ENCODE measurements around the gene TXK.

The TXK gene

DNA sequence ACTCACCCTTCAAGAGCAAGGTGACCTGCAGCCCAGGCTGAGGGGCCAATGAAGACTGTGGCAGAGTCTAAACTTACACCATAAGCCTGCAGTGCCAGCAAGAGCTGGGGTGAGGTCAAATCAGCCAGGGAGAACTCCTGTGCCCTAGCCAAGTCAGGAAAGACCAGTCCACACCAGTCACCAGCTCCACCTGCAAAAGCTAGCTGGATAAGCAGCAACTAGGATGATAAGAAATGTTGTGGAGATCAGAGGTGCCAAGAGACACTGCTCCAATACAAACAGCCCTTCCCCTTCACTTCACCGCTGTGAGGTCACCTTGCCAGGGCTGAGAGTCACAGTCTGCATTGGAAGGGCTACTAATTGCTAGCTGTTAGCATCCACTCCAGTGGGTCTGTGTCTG, 86.2 kb downstream of the TXK start:
- no peak for DNase-seq (ENCODE audit: low read depth)

DNA sequence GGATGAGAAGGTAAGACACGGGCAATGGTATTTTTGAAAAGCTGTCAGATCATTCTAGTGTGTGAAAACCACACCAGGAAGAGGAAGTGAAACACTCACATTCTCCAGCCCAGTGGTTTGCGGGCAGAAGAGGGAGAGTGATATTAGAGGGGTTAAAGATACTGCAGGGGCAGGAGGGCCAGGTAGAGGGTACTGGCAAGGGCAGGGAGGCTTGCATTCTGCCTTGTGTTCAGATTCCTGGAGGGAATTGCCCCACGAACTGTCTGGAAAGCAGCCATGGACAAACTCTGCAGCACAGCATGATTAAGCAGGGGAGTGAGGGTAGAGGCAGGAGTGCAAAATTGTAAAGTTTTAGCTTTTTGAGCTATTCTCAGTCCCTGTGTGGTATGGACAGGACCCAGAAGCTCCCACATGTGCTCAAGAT, 86.6 kb downstream of the TXK start:
- no peak for DNase-seq (ENCODE audit: low read depth)

- no peak for DNase-seq (ENCODE audit: low read depth)
Measured at GRCh38 chr4:48046059-48046458, 88.0 kb downstream of the TXK start.

GRCh38 chr4:48044298-48044697, 89.8 kb downstream of the TXK start:
- DNase-seq (ENCODE audit: low read depth), result no peak

- no peak for DNase-seq (ENCODE audit: low read depth)
Measured at GRCh38 chr4:48043504-48043903, 90.5 kb downstream of the TXK start.

- DNase-seq (ENCODE audit: low read depth), result no peak
Measured at GRCh38 chr4:48042979-48043461, 91.0 kb downstream of the TXK start.

GRCh38 chr4:48041535-48042137, 92.4 kb downstream of the TXK start:
- no peak for DNase-seq (ENCODE audit: low read depth)

DNA sequence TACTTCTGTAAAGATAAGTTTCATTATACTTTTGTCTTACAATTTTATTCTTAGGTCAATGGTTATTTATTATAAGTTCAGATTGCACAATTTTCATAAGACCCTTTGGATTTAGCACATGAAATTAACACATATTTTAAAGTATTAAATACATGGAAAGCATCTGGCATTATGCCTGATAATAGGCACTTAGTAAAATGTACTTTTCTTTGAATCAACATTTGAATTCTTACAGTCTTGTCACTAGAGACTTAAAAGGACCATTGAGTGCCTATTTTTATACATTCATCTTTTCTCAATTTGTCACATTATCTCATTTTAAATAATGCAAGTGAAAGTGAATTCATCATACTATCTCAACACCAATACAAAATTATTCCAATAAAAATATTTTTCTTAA, 94.5 kb downstream of the TXK start:
- DNase-seq (ENCODE audit: low read depth), result no peak

DNA sequence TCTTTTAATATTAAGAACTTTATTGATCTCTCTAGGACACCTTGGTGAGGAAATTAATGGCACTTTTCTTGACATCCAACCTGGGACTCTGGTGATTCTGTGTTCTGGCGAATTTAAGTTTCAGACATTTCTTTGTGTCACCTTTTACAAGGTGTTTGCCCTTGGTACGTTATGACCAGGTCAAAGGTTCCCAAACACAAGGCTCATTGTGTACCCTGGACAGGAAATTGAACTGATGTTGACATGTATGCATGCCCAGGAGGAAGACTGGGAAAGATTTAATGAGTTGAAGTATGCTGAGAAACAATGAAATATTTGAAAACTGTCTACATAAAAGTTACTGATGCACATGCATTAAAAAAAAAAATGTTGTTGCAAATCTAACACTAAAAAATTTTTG, 95.4 kb downstream of the TXK start:
- DNase-seq (ENCODE audit: low read depth), result no peak

DNA sequence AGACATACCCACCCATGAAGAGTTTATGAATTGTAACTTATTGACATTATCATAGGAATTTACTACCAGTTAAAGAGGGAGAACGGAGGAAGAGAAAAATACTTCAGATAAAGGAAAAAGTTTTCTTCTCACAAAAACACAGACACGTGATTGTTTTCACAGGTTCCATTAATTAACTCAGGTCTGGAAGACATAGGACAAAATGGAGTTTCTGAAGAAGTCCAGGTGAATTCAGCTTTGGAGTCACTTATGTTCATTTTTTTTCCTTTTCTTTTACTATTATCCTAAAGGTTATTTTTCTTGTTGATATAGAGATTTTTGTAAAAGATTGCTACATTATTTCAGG, 97.0 kb downstream of the TXK start:
- DNase-seq (ENCODE audit: low read depth), result no peak

GRCh38 chr4:48035952-48036351, 98.1 kb downstream of the TXK start:
- no peak for DNase-seq (ENCODE audit: low read depth)

DNA sequence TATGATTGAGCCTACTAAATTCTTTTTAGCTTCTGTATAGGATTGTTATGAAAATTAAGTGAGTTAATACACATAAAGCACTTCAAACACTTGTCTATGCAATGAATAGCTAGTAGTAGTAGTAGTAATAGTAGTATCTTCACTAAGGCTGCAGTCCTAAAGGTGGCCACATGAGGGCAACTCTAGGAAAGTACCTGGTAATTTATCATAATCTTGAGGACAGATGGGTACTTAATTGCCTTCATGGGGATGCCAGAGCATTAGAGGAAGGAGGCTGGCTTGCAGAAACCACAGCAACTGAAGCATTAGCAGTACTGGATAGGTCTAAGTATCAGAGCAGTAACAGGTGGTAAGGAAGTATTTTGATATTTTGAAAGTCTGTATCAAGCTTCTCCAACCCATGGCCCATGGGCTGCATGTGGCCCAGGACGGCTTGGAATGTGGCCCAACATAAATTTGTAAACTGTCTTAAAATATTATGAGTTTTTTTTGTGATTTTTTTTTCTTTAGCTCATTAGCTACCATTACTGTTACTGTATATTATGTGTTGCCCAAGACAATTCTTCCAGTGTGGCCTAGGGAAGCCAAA, 100.1 kb downstream of the TXK start:
- DNase-seq (ENCODE audit: low read depth), result no peak

DNA sequence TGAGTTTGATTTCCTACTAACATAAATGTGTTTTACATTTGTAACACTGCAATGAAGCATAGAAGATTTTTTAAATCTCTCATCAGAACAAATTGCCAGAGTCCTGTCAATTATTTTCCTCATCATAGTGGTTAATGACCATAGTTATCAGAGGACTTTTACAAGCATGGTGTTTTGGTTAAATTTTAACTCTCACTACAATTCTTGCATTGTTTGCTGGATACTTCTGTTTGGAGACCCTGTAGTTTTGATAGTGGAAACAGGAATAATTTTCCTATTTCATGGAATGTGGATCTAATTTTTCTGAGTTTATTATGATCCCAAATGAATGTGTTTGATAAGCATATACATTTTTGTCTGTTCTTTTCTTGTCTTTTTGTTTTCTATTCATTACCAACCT, 100.6 kb downstream of the TXK start:
- DNase-seq (ENCODE audit: low read depth), result no peak

DNA sequence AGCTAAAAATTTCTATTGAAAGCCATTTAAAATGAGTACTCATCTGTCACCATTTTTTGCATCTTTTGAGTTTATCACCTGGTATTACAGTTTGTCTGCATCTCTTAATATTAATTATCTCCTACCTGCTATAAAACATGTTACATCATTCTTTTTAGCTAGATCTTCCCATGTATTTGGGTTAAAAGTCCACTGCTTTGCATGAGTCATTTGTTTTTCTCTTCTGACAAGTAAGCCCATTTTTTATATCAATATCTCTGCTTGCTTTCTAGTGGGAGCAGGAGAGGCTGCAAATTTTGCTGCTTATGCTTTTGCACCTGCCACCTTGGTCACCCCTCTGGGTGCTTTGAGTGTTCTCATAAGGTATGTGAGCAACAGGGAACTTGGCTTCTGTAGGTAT, 101.3 kb downstream of the TXK start:
- no peak for DNase-seq (ENCODE audit: low read depth)

DNA sequence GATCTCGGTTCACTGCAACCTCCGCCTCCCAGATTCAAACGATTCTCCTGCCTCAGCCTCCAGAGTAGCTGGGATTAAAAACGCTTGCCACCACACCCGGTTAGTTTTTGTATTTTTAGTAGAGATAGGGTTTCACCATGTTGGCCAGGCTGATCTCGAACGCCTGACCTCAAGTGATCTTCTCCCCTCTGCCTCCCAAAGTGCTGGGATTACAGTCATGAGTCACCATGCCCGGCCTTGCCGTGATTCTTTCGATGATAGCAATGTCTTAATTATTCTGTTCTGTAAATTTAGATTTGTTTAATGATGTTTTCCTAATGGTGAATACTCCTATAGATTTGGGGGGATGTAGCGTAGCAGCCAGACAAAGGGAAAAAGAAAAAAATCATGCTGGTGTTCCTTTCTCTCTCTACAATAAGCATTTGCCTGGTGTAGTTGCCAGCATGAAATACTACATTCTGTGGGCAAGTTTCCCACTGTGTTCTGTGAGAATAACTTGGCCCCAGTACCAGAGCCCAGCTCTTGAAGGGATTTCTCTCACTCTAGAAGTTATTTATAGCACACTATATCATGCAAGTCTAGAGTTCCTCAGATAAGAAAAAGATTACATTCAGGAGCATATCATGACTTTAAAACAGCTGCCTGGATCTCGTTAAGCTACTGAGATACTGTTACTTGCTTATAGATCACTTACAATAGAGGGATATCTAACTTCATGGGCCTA, 102.1 kb downstream of the TXK start:
- no peak for DNase-seq (ENCODE audit: low read depth)

DNA sequence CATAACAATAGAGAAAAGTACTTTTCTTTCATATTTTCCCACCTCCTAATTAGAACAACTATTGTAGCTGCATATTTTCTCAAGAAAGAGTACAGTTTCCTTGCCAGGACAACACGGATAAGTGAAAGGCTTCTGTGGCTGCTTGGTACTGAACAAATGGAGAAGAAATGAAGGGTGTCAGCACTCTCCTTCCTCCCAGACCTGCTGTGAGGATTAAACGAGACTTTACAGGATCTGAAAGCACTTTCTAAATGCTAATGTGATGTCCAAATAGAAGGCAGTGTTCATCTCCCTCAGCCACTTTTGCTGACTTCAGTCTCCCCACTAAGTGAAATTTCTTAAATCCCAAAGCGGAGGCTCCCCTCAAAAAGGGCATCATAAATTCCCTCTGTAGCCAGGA, 103.6 kb downstream of the TXK start:
- DNase-seq (ENCODE audit: low read depth), result no peak

DNA sequence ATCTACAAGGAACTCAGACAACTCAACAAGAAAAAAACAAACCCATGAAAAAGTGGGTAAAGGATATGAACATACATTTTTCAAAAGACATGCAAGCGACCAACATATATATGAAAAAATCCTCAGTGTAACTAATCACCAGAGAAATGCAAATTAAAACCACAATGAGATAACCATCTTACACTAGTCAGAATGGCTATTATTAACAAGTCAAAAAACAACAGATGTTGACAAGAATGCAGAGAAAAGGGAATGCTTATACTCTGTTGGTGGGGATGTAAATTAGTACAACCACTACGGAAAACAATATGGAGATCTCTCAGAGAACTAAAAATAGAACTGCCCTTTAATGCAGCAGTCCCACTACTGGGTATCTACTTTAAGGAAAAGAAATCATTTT, 105.4 kb downstream of the TXK start:
- no peak for DNase-seq (ENCODE audit: low read depth)

GRCh38 chr4:48027653-48028052, 106.4 kb downstream of the TXK start:
- DNase-seq (ENCODE audit: low read depth), result no peak

GRCh38 chr4:48025005-48025404, 109.0 kb downstream of the TXK start:
- no peak for DNase-seq (ENCODE audit: low read depth)

GRCh38 chr4:48024522-48024921, 109.5 kb downstream of the TXK start:
- DNase-seq (ENCODE audit: low read depth), result no peak

DNA sequence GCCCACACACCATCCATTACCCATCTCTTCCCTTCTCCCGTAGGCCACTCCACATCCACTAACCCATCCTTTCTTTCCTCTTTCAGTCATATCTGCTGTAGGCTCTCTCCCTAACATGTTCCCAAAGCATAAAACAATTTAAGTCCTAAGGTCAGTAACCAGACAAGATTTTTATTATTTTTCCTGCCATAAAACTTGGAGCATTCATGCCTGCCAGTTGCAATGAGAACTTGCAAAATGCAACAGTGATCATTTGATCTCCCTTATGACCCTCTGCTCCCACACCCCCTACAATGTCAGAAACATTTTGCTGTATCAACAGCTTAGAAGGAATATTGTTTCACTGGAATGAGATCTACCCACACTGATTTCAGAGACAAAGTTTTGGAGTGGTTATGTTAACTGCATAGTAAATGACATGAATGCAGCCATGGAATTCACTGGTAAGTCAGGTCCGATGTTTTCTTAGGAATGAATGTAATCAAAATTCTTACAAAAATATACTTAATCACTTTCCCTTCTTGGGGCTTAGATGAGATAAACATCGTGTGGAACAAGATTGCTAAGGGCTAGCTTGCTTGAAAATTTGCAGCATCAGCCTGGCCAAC, 111.8 kb downstream of the TXK start:
- no peak for DNase-seq (ENCODE audit: low read depth)

DNA sequence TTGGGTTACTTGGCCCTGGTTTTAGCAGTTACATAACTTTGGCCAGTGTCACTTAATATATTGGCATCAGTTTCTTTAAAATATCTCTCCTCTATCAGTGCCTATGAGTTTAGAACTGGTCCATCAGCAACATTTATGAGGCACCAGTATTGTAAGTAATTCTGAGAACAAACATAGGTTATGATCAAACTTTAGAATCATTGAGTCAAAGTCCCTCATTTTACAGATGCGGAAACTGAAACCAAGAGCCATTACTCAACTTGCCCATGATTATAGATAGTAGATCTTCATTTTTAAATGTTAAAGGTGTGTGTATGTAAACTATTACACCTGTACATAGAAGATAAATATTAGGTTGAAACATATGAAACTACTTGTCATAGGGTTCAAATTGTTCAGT, 113.0 kb downstream of the TXK start:
- no peak for DNase-seq (ENCODE audit: low read depth)

- DNase-seq (ENCODE audit: low read depth), result no peak
Measured at GRCh38 chr4:48018112-48018511, 115.9 kb downstream of the TXK start.

Data from HS-5 (cell line).